Left lung (tissue), 10 donors: Measurements from ENCODE around the gene RGL3. TPM values are rescaled to one million over a fixed set of nuclear protein-coding genes. Genes with fewer than 3 reads are reported as not detected.
"Not testable (repeated sequence)": the region's sequence is repeated elsewhere in the genome, so short reads cannot be mapped to it uniquely, and the experiment has no call there.

ENCODE experiments used
- ATAC-seq: fragments of 200-7000 bp; cut with Tn5 transposase; one replicate; pipeline ENCODE4 v1.9.1; 2020; ENCODE audit warnings: moderate library complexity
- DNase-seq, 4 donors: peaks; one replicate each; pipeline ENCODE4 v3.0.0-alpha.2; 2013 to 2020
- H3K27ac ChIP-seq, 2 donors: fragments of 200-600 bp; sonication (generic) in 1 of 2; one replicate each; pipeline versions ENCODE4 v1.5.0 to v1.8.0; 2020 to 2021
- H3K27me3 ChIP-seq, 2 donors: fragments of 200-600 bp; sonication (generic) in 1 of 2; one replicate each; pipeline versions ENCODE4 v1.5.0 to v1.8.0; 2020 to 2021
- H3K36me3 ChIP-seq, 2 donors: fragments of 200-600 bp; sonication (generic) in 1 of 2; one replicate each; pipeline versions ENCODE4 v1.5.0 to v1.8.0; 2020 to 2021
- H3K4me1 ChIP-seq, 2 donors: fragments of 200-600 bp; one replicate each; pipeline ENCODE4 v1.8.0; 2021
- H3K4me3 ChIP-seq, 2 donors: fragments of 200-600 bp; sonication (generic) in 1 of 2; one replicate each; pipeline versions ENCODE4 v1.5.0 to v1.8.0; 2020 to 2021; ENCODE audit warnings: mild to moderate bottlenecking in 1 of 2
- H3K9me3 ChIP-seq, 2 donors: fragments of 200-600 bp; sonication (generic) in 1 of 2; one replicate each; pipeline versions ENCODE4 v1.5.0 to v1.8.0; 2020 to 2021
- CTCF ChIP-seq, 2 donors: fragments of 200-600 bp; sonication (generic) in 1 of 2; IDR thresholded peaks; one replicate each; pipeline versions ENCODE4 v1.5.0 to v1.8.0; 2021; ENCODE audit warnings: antibody characterized with exemption in 2 of 2
- intact Hi-C, 2 donors: fragments of 100-400 bp; cut with DNase I; formaldehyde crosslinking; loops; one replicate each; pipeline versions ENCODE4 v1.11.2 to v1.14.2; 2022
- polyA plus RNA-seq, 6 donors: library from polyadenylated mRNA; unstranded; fragments of 120-200 nt; gene quantifications; one replicate each; pipeline ENCODE4 v1.2.1, GENCODE V29; 2013; ENCODE audit not compliant: insufficient read length in 6 of 6
- total RNA-seq, 2 donors: library from RNA; stranded (reverse); fragmentation: NEBNext Ultra II Directional; extraction: Animal tissue kit (Norgen Biotek cat#: 25700); gene quantifications; one replicate each; pipeline ENCODE4 v1.2.1, GENCODE V29; 2021
- donor health status: DM: no; HTN: yes; CAD: no.
- donor health status: DM: no; HTN: no; CAD: no.

RGL3 gene
- total and polyA plus RNA-seq, 8 donors: 32.9 to 68.2 (median 56.6) TPM

GRCh38 chr19:11463391-11463790 is 44.3 kb upstream of the RGL3 start:
- ATAC-seq (no peak), DNase-seq (no peak)
- H3K4me3 ChIP-seq: no peak overlapping the region
- H3K9me3 ChIP-seq: no peaks in the 10 kb centered on the region
- intact Hi-C loops: no loop called here
- peaks cover 0 to 18% of the 10 kb centered on the region in 2 donors for H3K27me3 ChIP-seq
- H3K36me3 ChIP-seq: no peaks in the 10 kb centered on the region
- TF ChIP-seq CTCF (IDR thresholded peaks at IDR 0.05): no peak
- no peaks in the 10 kb centered on the region for H3K4me1 ChIP-seq
- H3K27ac ChIP-seq: no peak overlapping the region

GRCh38 chr19:11461453-11461852 is 42.3 kb upstream of the RGL3 start:
- no peak for DNase-seq
- Histone ChIP-seq H3K27me3 (peaks cover 0 to 32% of the 10 kb centered on the region in 2 donors), H3K36me3 (no peaks in the 10 kb centered on the region), H3K9me3 (no peaks in the 10 kb centered on the region), H3K4me3 (no peak overlapping the region), H3K4me1 (no peaks in the 10 kb centered on the region), H3K27ac (no peak overlapping the region)
- intact Hi-C loops: no loop called here
- TF ChIP-seq CTCF (IDR thresholded peaks at IDR 0.05): no peak
- ATAC-seq: no peak

- Histone ChIP-seq H3K4me3 (no peak overlapping the region), H3K9me3 (no peaks in the 10 kb centered on the region), H3K4me1 (no peaks in the 10 kb centered on the region), H3K36me3 (no peaks in the 10 kb centered on the region), H3K27me3 (peaks cover 0 to 32% of the 10 kb centered on the region in 2 donors), H3K27ac (no peak overlapping the region)
- DNase-seq (no peak), ATAC-seq (no peak)
- intact Hi-C loops: no loop called here
- TF ChIP-seq CTCF (IDR thresholded peaks at IDR 0.05): no peak
These were observed 41.1 kb upstream of the RGL3 start for GRCh38 chr19:11460207-11460606.

- peaks cover 0 to 37% of the 10 kb centered on the region in 2 donors for H3K27me3 ChIP-seq
- H3K4me1 ChIP-seq, H3K4me3 ChIP-seq, H3K36me3 ChIP-seq, intact Hi-C loops, H3K27ac ChIP-seq, H3K9me3 ChIP-seq, ATAC-seq, DNase-seq: not testable (repeated sequence)
These were observed 39.8 kb upstream of the RGL3 start for GRCh38 chr19:11458912-11459311.

GRCh38 chr19:11458236-11458900 is 39.3 kb upstream of the RGL3 start:
- intact Hi-C loops: no loop called here
- Histone ChIP-seq H3K4me3 (no peak overlapping the region), H3K36me3 (no peaks in the 10 kb centered on the region), H3K9me3 (no peaks in the 10 kb centered on the region), H3K27ac (no peak overlapping the region), H3K4me1 (no peaks in the 10 kb centered on the region), H3K27me3 (peaks cover 0 to 43% of the 10 kb centered on the region in 2 donors)
- no peak for TF ChIP-seq CTCF (IDR thresholded peaks at IDR 0.05)
- DNase-seq: no peak
- ATAC-seq: no peak

- no peaks in the 10 kb centered on the region for H3K36me3 ChIP-seq
- ATAC-seq: no peak
- no peak overlapping the region for H3K4me3 ChIP-seq
- no peaks in the 10 kb centered on the region for H3K9me3 ChIP-seq
- intact Hi-C loops: no loop called here
- no peaks in the 10 kb centered on the region for H3K4me1 ChIP-seq
- DNase-seq: no peak
- no peak overlapping the region for H3K27ac ChIP-seq
- H3K27me3 ChIP-seq: peaks cover 0 to 43% of the 10 kb centered on the region in 2 donors
- TF ChIP-seq CTCF (IDR thresholded peaks at IDR 0.05): no peak
These were observed 38.7 kb upstream of the RGL3 start for GRCh38 chr19:11457831-11458230.
